Measurements from ENCODE around the gene DIAPH2.

The DIAPH2 gene

GRCh38 chrX:96700625-96701024 lies 16.0 kb downstream of the DIAPH2 start:
- DNase-seq (ENCODE audit: low spot score), result no peak
- H3K27ac ChIP-seq, result no peak overlapping the region
- POLR2A ChIA-PET (ENCODE audit: low non-redundant PET), result no interaction called here
- CTCF ChIA-PET, result no interaction called here
- TF ChIP-seq, protein P1, sequence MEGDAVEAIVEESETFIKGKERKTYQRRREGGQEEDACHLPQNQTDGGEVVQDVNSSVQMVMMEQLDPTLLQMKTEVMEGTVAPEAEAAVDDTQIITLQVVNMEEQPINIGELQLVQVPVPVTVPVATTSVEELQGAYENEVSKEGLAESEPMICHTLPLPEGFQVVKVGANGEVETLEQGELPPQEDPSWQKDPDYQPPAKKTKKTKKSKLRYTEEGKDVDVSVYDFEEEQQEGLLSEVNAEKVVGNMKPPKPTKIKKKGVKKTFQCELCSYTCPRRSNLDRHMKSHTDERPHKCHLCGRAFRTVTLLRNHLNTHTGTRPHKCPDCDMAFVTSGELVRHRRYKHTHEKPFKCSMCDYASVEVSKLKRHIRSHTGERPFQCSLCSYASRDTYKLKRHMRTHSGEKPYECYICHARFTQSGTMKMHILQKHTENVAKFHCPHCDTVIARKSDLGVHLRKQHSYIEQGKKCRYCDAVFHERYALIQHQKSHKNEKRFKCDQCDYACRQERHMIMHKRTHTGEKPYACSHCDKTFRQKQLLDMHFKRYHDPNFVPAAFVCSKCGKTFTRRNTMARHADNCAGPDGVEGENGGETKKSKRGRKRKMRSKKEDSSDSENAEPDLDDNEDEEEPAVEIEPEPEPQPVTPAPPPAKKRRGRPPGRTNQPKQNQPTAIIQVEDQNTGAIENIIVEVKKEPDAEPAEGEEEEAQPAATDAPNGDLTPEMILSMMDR (conservative IDR thresholded peaks at IDR 0.05; ENCODE audit: low read depth), result no peak

DNA sequence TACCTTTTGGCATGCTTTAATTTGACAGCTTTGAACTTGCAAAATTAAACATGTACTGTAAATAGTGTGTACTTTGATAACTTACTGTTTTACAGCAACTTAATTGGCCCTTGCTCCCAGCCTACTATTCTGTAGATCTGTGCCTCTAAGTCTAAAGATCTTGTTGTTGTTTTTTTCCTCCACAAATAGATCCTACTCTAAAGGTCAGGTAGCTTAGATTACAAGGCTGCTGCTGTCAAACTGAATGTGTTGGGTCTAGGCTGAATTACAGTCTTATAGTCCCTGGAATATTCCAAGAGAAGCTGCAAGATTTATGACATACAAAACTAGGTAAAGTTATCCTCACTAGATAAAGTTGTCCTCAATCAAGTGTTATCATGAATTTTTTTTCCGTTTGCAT lies 18.7 kb downstream of the DIAPH2 start:
- TF ChIP-seq, protein P1 (conservative IDR thresholded peaks at IDR 0.05; ENCODE audit: low read depth), result no peak

GRCh38 chrX:96703816-96704215 lies 19.2 kb downstream of the DIAPH2 start:
- TF ChIP-seq, protein P1 (conservative IDR thresholded peaks at IDR 0.05; ENCODE audit: low read depth), result no peak
- ChIA-PET CTCF (no interaction called here), POLR2A (ENCODE audit: low non-redundant PET) (no interaction called here)
- no peak for DNase-seq (ENCODE audit: low spot score)
- H3K27ac ChIP-seq, result no peak overlapping the region

More for the DNA sequence above, 18.7 kb downstream of the DIAPH2 start:
- ChIA-PET POLR2A (ENCODE audit: low non-redundant PET) (no interaction called here), CTCF (no interaction called here)
- H3K27ac ChIP-seq, result no peak overlapping the region
- no peak for DNase-seq (ENCODE audit: low spot score)

DNA sequence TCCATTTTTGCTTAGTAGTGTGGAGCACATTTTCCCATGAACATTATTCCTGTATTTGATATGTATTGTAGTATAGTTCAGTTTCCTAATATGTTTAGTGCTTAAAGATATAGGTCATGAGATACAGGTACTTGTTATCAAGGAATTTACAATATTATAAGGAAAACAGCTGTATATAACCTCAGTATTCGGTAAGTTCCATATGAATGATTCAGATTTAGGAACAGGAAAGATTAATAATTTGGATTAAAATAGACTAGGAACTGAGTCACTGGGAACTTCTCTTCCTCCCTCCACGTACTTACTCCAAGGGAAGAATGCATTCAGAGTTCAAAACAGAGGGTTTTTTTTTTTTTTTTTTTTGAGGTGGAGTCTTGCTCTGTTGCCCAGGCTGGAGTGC lies 20.0 kb downstream of the DIAPH2 start:
- no peak overlapping the region for H3K27ac ChIP-seq
- no peak for DNase-seq (ENCODE audit: low spot score)
- ChIA-PET CTCF (interaction anchor here (0.6 kb wide), 1 partner anchor 9 kb away, joined by 4 read pairs; no protein-coding TSS in a partner anchor), POLR2A (ENCODE audit: low non-redundant PET) (no interaction called here)
- TF ChIP-seq, protein P1 (conservative IDR thresholded peaks at IDR 0.05; ENCODE audit: low read depth), result no peak

DNA sequence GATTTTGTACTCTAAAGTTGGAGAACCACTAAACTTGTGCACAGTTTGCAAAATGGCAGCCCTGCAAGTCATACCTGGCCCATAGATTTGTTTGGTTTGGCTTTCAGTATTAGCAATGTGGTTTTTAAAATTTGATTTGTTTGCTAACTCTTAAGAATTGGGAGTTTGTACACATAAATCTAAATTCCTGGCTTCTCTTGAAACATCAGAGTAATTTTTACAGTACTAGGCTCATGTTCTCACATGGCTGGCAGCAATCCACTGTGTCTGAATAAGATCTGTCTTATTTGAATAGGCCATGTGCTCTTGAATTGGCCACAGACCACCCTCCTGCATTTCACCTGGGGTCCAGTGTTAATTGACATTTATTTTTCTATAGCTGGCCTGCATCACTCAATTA lies 21.3 kb downstream of the DIAPH2 start:
- CTCF ChIA-PET, result no interaction called here
- TF ChIP-seq, protein P1 (conservative IDR thresholded peaks at IDR 0.05; ENCODE audit: low read depth), result no peak
- no peak overlapping the region for H3K27ac ChIP-seq
- POLR2A ChIA-PET (ENCODE audit: low non-redundant PET), result no interaction called here
- no peak for DNase-seq (ENCODE audit: low spot score)

- no peak for DNase-seq (ENCODE audit: low spot score)
- TF ChIP-seq, protein P1 (conservative IDR thresholded peaks at IDR 0.05; ENCODE audit: low read depth), result no peak
- CTCF ChIA-PET, result no interaction called here
- POLR2A ChIA-PET (ENCODE audit: low non-redundant PET), result no interaction called here
- H3K27ac ChIP-seq, result no peak overlapping the region
Observed at GRCh38 chrX:96707804-96708203, 23.2 kb downstream of the DIAPH2 start.

- DNase-seq (ENCODE audit: low spot score), result no peak
- ChIA-PET CTCF (no interaction called here), POLR2A (ENCODE audit: low non-redundant PET) (no interaction called here)
- TF ChIP-seq, protein P1 (conservative IDR thresholded peaks at IDR 0.05; ENCODE audit: low read depth), result no peak
- H3K27ac ChIP-seq, result no peak overlapping the region
Observed at GRCh38 chrX:96710031-96710430, 25.4 kb downstream of the DIAPH2 start.
